Activated T-helper 1 cell treated with anti-CD3 and anti-CD28 coated beads, Interleukin-12 subunit alpha, Interleukin-12 subunit beta, Interleukin-2, Interleukin-4 antibody, amounts not matched to agents 30 ng/mL and 10 ng/mL and 1 ng/mL, durations not matched to agents 14 hours and 24 hours and 36 hours (primary cell): ENCODE measurements around the gene DLL3. TPM values are rescaled to one million over a fixed set of nuclear protein-coding genes. Genes with fewer than 3 reads are reported as not detected.

ENCODE experiments used
- DNase-seq: peaks from one replicate; pipeline ENCODE4 v3.0.0; 2021; ENCODE audit warnings: low spot score
- H3K27ac Mint-ChIP-seq: one replicate; pipeline ENCODE4 v1.8.0; 2021; ENCODE audit warnings: mild to moderate bottlenecking, mixed read lengths
- H3K27me3 Mint-ChIP-seq: one replicate; pipeline ENCODE4 v1.8.0; 2022; ENCODE audit warnings: mild to moderate bottlenecking, moderate library complexity, mixed read lengths; ENCODE audit not compliant: insufficient read depth
- H3K36me3 Mint-ChIP-seq: one replicate; pipeline ENCODE4 v1.8.0; 2021; ENCODE audit warnings: low read depth, mixed read lengths
- H3K4me1 Mint-ChIP-seq: one replicate; pipeline ENCODE4 v1.8.0; 2021; ENCODE audit warnings: low read depth, mixed read lengths
- H3K4me3 Mint-ChIP-seq: one replicate; pipeline ENCODE4 v1.8.0; 2021; ENCODE audit warnings: mild to moderate bottlenecking, moderate library complexity, mixed read lengths
- H3K9me3 Mint-ChIP-seq: one replicate; pipeline ENCODE4 v1.8.0; 2021; ENCODE audit warnings: mixed read lengths
- intact Hi-C: fragments of 100-400 bp; cut with micrococcal nuclease; formaldehyde crosslinking; loops from one replicate; pipeline ENCODE4 v1.15.1; 2024
- total RNA-seq: library from RNA; stranded (reverse); gene quantifications from 2 replicates; pipeline ENCODE4 v1.2.3, GENCODE V29; 2022

Gene DLL3
- total RNA-seq, 1 donor from 2014 or later = 1.6 TPM

GRCh38 chr19:39512988-39513387 is 14.2 kb downstream of the DLL3 start:
- Mint-ChIP-seq H3K9me3 (no peaks in the 10 kb centered on the region), H3K36me3 (peaks cover 6% of the 10 kb centered on the region), H3K4me3 (no peak overlapping the region), H3K27me3 (peaks cover 54% of the 10 kb centered on the region), H3K27ac (no peak overlapping the region), H3K4me1 (peaks cover 12% of the 10 kb centered on the region)
- no peak for DNase-seq
- intact Hi-C loops = no loop called here

- Mint-ChIP-seq H3K4me1 (peaks cover 9% of the 10 kb centered on the region), H3K36me3 (peaks cover 6% of the 10 kb centered on the region), H3K27ac (no peak within 1 kb of the TSS), H3K4me3 (peak within 1 kb of the TSS; percentile 60), H3K9me3 (no peaks in the 10 kb centered on the region), H3K27me3 (peaks cover 43% of the 10 kb centered on the region)
- intact Hi-C loops = loop anchor here (2.0 kb wide), 1 partner anchor 16 kb away; the partner anchor contains the start of gene DLL3
- no peak for DNase-seq
These were observed 16.2 kb downstream of the DLL3 start, which contains the start of gene SELENOV for GRCh38 chr19:39514840-39515550. Gene SELENOV (plus strand): TSS chr19:39515139. CDS start chr19:39515213, 74 bp downstream.

GRCh38 chr19:39515551-39516191 is 16.9 kb downstream of the DLL3 start:
- intact Hi-C loops = loop anchor here (2.0 kb wide), 1 partner anchor 17 kb away; the partner anchor contains the start of gene DLL3
- H3K4me1 Mint-ChIP-seq = peaks cover 9% of the 10 kb centered on the region
- peaks cover 43% of the 10 kb centered on the region for H3K27me3 Mint-ChIP-seq
- no peak overlapping the region for H3K27ac Mint-ChIP-seq
- peaks cover 6% of the 10 kb centered on the region for H3K36me3 Mint-ChIP-seq
- DNase-seq = no peak
- H3K9me3 Mint-ChIP-seq = no peaks in the 10 kb centered on the region
- peak overlapping the region; percentile 55 for H3K4me3 Mint-ChIP-seq

- H3K36me3 Mint-ChIP-seq = peaks cover 6% of the 10 kb centered on the region
- H3K4me1 Mint-ChIP-seq = peaks cover 9% of the 10 kb centered on the region
- H3K27me3 Mint-ChIP-seq = peaks cover 43% of the 10 kb centered on the region
- H3K4me3 Mint-ChIP-seq = peak overlapping the region; percentile 55
- intact Hi-C loops = no loop called here
- DNase-seq = no peak
- no peaks in the 10 kb centered on the region for H3K9me3 Mint-ChIP-seq
- no peak overlapping the region for H3K27ac Mint-ChIP-seq
These were observed 17.5 kb downstream of the DLL3 start for GRCh38 chr19:39516270-39516669.

GRCh38 chr19:39517432-39517831 is 18.7 kb downstream of the DLL3 start:
- Mint-ChIP-seq H3K27ac (no peak overlapping the region), H3K27me3 (peaks cover 41% of the 10 kb centered on the region), H3K36me3 (peaks cover 6% of the 10 kb centered on the region), H3K9me3 (no peaks in the 10 kb centered on the region), H3K4me1 (peaks cover 9% of the 10 kb centered on the region), H3K4me3 (no peak overlapping the region)
- intact Hi-C loops = no loop called here
- no peak for DNase-seq

GRCh38 chr19:39518458-39518857 is 19.7 kb downstream of the DLL3 start:
- peaks cover 9% of the 10 kb centered on the region for H3K4me1 Mint-ChIP-seq
- peaks cover 6% of the 10 kb centered on the region for H3K36me3 Mint-ChIP-seq
- no peak for DNase-seq
- intact Hi-C loops = no loop called here
- H3K27me3 Mint-ChIP-seq = peaks cover 33% of the 10 kb centered on the region
- no peak overlapping the region for H3K4me3 Mint-ChIP-seq
- H3K27ac Mint-ChIP-seq = no peak overlapping the region
- H3K9me3 Mint-ChIP-seq = no peaks in the 10 kb centered on the region

GRCh38 chr19:39518975-39519374 is 20.2 kb downstream of the DLL3 start:
- no peaks in the 10 kb centered on the region for H3K9me3 Mint-ChIP-seq
- no peak overlapping the region for H3K27ac Mint-ChIP-seq
- peaks cover 9% of the 10 kb centered on the region for H3K4me1 Mint-ChIP-seq
- intact Hi-C loops = no loop called here
- peaks cover 6% of the 10 kb centered on the region for H3K36me3 Mint-ChIP-seq
- no peak for DNase-seq
- peaks cover 28% of the 10 kb centered on the region for H3K27me3 Mint-ChIP-seq
- no peak overlapping the region for H3K4me3 Mint-ChIP-seq

GRCh38 chr19:39520541-39521484 is 22.1 kb downstream of the DLL3 start:
- H3K4me1 Mint-ChIP-seq = peaks cover 5% of the 10 kb centered on the region
- no peak overlapping the region for H3K4me3 Mint-ChIP-seq
- no peak overlapping the region for H3K27ac Mint-ChIP-seq
- no peak for DNase-seq
- H3K9me3 Mint-ChIP-seq = no peaks in the 10 kb centered on the region
- intact Hi-C loops = no loop called here
- H3K36me3 Mint-ChIP-seq = peaks cover 4% of the 10 kb centered on the region
- H3K27me3 Mint-ChIP-seq = peaks cover 16% of the 10 kb centered on the region

- Mint-ChIP-seq H3K9me3 (no peaks in the 10 kb centered on the region), H3K4me1 (peaks cover 4% of the 10 kb centered on the region), H3K36me3 (peaks cover 5% of the 10 kb centered on the region), H3K4me3 (no peak overlapping the region), H3K27ac (no peak overlapping the region), H3K27me3 (no peaks in the 10 kb centered on the region)
- no peak for DNase-seq
- intact Hi-C loops = no loop called here
These were observed 25.7 kb downstream of the DLL3 start for GRCh38 chr19:39524495-39524894.

GRCh38 chr19:39525205-39525604 is 26.5 kb downstream of the DLL3 start:
- H3K4me1 Mint-ChIP-seq = peaks cover 4% of the 10 kb centered on the region
- no peak overlapping the region for H3K4me3 Mint-ChIP-seq
- intact Hi-C loops = no loop called here
- DNase-seq = no peak
- H3K27ac Mint-ChIP-seq = no peak overlapping the region
- H3K36me3 Mint-ChIP-seq = peaks cover 5% of the 10 kb centered on the region
- no peaks in the 10 kb centered on the region for H3K27me3 Mint-ChIP-seq
- no peaks in the 10 kb centered on the region for H3K9me3 Mint-ChIP-seq

GRCh38 chr19:39531834-39532232 is 33.1 kb downstream of the DLL3 start:
- H3K4me3 Mint-ChIP-seq = peak overlapping the region; percentile 92
- peaks cover 14% of the 10 kb centered on the region for H3K4me1 Mint-ChIP-seq
- intact Hi-C loops = loop anchor here (1.0 to 5.0 kb wide), 9 partner anchors 8 to 410 kb away; partner anchors contain the start of genes EID2, SUPT5H and TIMM50
- no peak for DNase-seq
- peaks cover 2% of the 10 kb centered on the region for H3K27me3 Mint-ChIP-seq
- no peaks in the 10 kb centered on the region for H3K9me3 Mint-ChIP-seq
- H3K36me3 Mint-ChIP-seq = peaks cover 5% of the 10 kb centered on the region
- peak overlapping the region; percentile 58 for H3K27ac Mint-ChIP-seq

GRCh38 chr19:39532233-39533002 is 33.7 kb downstream of the DLL3 start, which contains the start of gene EID2B:
Gene EID2B (minus strand): TSS chr19:39532852. CDS start chr19:39532802, 50 bp downstream.
- peaks cover 5% of the 10 kb centered on the region for H3K36me3 Mint-ChIP-seq
- peaks cover 14% of the 10 kb centered on the region for H3K4me1 Mint-ChIP-seq
- H3K27me3 Mint-ChIP-seq = peaks cover 2% of the 10 kb centered on the region
- peak within 1 kb of the TSS; percentile 84 for H3K27ac Mint-ChIP-seq
- intact Hi-C loops = loop anchor here (1.0 to 5.0 kb wide), 9 partner anchors 8 to 410 kb away; partner anchors contain the start of genes EID2, SUPT5H and TIMM50
- no peaks in the 10 kb centered on the region for H3K9me3 Mint-ChIP-seq
- H3K4me3 Mint-ChIP-seq = peak within 1 kb of the TSS; percentile 92
- DNase-seq = peak; percentile 94
